Activated naive CD4-positive, alpha-beta T cell (primary cell): ENCODE results near the gene CYB5R2.

ENCODE experiments used
- DNase-seq, 4 experiments: peaks; one replicate each; lab custom pipeline; 2025; lab: John Stamatoyannopoulos, UW

Gene CYB5R2

GRCh38 chr11:7672960-7673723, at the start of gene CYB5R2:
CYB5R2 (minus strand) TSS chr11:7673500; CDS start chr11:7672825, 675 bp downstream.
- no peak for DNase-seq

GRCh38 chr11:7714786-7715185, 41.5 kb upstream of the CYB5R2 start:
- no peak for DNase-seq

DNA sequence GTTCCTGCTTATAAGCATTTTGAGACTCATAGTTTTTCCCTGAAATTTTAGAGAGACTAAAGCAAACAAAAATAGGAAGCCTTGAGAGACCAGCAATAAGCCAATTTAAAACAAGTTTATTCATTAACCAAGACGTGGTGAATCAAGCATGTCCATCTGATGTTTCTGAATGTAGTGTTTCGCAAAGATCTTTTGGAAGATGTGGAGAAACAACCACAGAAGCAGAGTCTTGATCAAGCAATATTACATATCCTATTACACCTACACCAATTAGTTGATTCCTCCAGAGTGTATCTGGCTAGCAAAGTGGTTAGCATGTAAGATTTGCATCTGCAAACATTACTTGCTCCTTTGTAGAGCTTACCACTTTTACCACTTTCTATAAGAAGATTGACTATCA, 33.1 kb upstream of the CYB5R2 start, which contains the start of gene OVCH2:
Gene OVCH2, minus strand, starts transcription at position 101 of the 400 bp plus-strand sequence. Its CDS starts 83 bp downstream, at position 18.
- DNase-seq: no peak

DNA sequence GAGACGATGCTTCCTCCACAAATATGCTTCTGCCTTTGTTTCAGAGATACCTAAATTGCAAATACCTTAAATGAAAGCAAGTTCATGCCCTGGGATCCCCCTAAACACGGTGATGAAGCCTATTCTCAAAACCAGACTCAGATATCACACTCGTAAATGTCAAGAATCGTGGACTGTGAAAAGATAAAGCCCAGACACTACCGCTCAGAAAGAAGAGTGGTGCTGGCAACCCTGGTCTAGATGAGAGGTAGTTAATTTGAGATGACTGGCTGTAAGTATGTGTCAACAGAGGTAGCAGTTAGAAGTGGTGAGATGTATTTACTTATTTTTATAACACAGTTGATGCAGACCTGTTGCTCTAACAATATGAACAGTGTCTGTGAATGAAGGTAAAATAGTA, 30.4 kb upstream of the CYB5R2 start:
- no peak for DNase-seq

DNA sequence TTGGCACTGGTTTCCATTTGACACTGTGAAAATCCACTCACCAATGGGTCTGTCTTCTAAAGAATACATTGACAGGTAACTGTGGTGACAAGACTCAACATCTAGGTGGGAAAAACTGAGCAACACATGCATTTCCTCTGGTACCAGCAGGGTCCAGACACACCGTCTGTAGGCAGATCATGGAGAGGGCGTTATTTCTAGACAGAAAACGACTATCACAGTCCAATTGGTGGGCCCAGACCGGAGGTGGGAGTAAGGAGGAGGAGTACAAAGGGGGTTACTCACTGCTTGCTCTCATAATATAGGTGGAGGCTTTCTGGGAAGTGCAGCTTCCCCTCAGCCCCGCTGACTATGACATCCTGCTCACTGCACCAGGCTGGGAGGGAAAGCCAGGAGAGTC, 23.1 kb upstream of the CYB5R2 start:
- no peak for DNase-seq

DNA sequence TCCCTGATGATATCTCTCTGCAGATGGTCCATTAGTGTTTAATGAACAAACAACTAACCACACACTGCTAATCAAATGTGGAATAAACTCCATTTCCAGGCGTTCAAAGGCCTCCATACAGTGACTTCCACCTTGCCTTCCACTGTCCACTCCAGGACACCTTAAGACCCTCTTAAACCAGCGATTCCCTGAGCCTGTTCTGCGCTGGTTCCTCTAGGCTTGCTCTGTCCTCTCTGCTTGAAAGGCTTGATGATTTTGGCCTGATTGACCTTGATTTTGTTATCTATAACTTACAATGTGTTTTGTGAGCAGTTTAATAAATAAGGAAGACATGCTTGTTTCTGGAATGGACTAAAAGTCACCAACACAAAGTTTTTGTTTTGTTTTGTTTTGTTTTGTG, 20.9 kb upstream of the CYB5R2 start:
- no peak for DNase-seq

DNA sequence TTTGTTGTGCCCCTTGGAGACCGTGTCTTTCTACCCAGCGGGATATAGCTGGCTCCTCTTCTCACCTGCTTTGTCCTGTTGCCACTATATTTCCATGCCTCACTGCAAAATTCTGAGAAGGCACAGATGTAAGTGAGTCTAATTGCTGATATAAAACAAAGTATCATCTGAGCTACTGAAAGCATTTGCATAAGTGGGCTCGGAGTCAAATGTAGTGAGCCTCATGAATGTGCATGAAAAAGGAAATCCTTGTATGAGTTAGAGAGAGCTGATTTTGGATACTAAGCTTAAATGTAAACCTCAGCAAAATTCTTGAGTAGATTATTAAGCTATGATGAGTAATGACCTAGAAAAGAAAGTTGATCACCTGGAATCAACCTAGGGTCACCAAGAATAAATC, 19.1 kb upstream of the CYB5R2 start:
- DNase-seq: no peak

DNA sequence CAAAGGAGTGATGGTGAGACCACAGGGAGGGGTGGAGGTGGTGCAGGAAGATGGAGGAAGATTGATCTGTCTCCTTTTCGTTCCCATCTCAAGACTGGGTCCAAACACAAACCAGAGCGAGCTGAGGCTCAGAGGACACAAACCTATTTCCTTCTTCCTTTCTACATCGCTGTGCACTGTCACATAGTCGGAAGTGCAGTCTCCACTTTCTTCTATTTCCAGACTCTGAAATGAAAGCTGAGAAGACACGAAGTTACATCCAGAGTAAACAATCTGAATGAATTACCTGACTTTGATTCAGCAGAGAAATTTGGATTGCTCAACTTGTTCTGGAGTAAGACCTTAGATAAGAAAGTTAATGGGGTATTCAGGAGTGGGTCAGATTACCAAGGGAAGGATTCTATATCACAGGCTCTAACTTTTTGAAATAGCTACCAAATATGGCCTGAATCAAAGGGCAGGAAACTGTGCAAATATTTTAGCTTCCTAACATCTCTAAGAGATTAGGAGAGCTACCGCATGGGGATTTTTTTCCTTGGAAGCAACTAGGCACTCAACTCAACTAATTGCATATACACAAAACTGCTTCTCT, 18.6 kb upstream of the CYB5R2 start:
- DNase-seq: no peak

- no peak for DNase-seq
Measured at GRCh38 chr11:7690648-7691047, 17.3 kb upstream of the CYB5R2 start.

- DNase-seq: no peak
Measured at GRCh38 chr11:7689239-7689638, 15.9 kb upstream of the CYB5R2 start.

DNA sequence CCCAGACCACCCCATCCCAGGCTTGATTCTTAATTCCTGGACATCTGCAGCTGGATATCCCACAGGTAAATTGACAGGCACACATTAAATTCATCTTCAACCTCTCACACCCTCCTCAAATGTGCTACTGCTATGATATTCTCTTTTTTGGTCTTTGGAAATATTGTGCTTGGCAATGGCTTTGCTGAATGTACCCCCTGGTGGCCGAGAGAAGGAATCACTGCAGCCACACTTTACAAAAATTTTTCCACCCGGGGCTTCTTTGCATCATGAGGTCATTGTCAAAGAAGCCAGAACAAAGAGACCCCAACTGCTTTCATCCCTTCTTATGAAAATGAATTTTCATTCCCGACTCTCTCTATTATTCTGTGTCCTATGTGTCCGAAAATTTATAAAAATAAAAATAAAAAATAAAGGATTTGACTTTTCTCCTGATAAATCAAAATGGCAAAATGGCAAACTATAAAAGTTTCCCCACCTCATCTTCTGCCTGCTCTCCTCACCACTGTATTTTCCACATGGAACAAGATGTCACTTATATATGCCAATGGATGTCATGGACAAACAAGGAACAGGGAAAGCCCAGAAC, 15.0 kb upstream of the CYB5R2 start:
- no peak for DNase-seq

DNA sequence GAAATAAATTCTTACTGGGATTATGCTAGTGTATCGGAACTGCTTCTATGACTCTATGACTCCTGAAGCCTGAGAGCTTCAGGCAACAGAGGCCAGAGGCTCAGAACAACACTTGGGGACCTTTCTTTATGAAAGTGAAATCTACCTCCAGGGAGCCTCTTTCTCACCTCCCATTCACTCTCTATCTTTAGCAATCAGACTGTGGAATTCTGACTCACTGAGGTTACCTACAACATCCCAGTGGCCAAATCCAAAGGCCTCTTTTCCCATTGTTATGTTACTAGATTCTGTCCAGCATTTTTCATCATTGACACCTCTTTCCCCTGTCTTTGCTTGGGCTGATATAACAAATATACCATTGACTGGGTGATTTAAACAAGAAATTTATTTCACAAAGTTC, 14.1 kb upstream of the CYB5R2 start:
- DNase-seq: no peak

- DNase-seq: no peak
Measured at GRCh38 chr11:7686761-7687160, 13.5 kb upstream of the CYB5R2 start.

GRCh38 chr11:7683571-7683970, 10.3 kb upstream of the CYB5R2 start:
- no peak for DNase-seq

GRCh38 chr11:7677796-7678201, 4.5 kb upstream of the CYB5R2 start:
- DNase-seq: no peak

DNA sequence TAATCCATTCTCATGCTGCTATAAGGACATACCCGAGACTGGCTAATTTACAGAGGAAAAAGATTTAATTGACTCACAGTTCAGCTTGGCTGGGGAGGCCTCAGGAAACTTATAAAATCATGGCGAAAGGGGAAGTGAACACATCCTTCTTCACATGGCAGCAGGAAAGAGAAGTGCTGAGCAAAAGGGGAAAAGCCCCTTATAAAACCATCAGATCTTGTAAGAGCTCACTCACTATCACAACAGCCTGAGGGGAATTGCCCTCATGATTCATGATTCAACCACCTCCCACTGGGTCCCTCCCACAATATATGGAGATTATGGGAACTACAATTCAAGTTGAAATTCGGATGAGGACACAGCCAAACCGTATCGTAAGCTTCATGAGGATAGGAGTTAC, 3.8 kb upstream of the CYB5R2 start:
- no peak for DNase-seq

DNA sequence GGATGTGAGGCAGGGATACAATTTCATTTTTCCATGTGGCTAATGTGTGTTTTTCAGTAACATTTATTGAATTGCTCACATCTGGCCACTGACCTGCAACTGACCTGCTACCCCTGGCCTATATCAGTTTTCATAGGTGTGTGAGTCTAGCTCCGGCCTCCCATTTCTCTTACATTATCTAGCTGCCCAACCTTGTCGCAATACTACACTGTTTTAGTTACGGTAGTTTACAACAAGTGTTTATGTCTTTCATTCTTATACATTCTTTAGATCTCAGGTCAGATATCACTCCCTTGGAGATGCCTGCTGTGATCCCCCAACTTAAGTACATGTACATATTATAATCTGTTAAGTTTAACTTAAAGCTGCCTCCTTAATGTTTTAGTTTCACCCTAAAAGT, 2.3 kb upstream of the CYB5R2 start:
- no peak for DNase-seq

DNA sequence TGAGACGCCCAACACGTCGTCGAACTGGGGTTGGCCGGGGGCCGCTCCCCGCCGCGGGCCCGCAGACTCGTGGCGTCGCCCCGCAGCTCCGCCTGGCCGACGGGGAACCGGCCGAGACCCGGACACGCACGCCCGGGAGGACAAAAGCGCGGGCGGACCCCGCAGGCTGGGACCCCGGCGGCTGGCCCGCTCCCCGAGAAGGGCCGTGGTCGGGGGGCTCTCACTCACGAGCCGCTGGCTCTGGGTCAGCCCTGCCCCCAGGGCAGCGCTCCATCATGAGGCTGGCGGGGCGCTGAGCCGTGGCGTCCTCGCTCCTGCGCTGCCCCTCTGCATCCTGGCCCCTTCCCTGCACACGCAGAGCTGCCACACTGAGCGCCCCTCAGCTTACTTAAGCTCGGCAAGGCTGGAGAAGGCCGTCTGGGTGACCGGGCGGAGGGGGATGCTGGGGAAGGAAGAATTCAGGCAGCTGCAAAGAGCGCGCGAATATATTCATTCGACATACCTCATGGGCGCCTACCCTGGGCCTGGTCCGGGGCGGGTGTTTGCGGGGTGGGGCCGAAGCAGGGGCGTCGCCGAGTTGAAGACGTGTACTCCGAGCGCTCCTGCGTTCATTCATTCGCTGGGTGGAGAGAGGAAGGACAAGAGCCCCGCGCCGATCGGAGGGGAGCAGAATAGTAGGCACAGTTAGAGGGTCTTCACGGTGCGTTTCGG, 579 bp upstream of the CYB5R2 start:
- no peak for DNase-seq

- DNase-seq: no peak
Measured at GRCh38 chr11:7672276-7672959, 882 bp downstream of the CYB5R2 start.

DNA sequence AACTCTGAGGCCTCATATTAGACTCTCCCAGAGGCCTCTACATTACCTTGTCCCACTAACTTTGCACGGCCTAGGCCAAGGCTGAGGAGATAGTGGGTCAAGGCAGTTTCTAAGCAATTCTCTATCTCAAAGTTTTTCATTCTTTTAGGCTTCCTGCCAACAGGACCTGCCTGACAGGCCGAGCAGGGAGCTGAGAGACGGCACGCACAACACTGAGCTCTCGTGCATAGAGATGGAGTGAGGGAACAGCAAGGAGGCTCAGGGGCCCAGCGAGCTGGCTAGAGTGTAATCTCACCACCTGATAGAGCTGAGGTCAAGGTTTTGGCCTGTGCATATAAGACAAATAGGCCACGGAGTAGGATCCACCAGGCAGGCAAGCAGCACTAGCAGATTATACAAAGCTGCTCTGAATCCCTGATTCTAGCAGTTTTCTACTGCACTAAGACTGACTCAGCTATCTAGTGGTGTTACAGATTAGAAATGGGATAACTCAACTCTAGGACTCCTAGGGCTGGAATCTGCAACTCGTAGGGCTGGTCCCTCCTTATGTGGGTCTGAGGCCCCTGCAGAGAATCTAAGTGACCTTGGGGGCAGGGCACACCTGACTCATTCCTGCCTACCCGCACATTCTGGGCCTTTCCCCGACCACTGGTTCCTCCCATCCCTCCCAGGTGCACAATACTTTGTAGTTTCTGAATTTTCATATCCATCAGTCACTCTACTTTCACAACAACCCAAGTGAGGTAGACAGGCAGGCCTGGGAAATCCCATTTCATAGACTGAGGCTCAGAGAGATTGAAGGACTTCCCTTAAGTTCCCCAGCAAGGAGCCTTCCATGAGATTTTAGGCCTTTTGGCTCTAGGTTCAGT, 1.7 kb downstream of the CYB5R2 start:
- DNase-seq: no peak

GRCh38 chr11:7670641-7671040, 2.7 kb downstream of the CYB5R2 start:
- DNase-seq: no peak
